ENCODE results near the gene PTPN6.
A peak's percentile ranks its signal among the peaks of the same experiment; 100 is the strongest.

Gene PTPN6

GRCh38 chr12:6942331-6942665 is 8.9 kb upstream of the PTPN6 start:
- DNase-seq = no peak

GRCh38 chr12:6943389-6943721 is 7.8 kb upstream of the PTPN6 start:
- peak; percentile 98 for DNase-seq

DNA sequence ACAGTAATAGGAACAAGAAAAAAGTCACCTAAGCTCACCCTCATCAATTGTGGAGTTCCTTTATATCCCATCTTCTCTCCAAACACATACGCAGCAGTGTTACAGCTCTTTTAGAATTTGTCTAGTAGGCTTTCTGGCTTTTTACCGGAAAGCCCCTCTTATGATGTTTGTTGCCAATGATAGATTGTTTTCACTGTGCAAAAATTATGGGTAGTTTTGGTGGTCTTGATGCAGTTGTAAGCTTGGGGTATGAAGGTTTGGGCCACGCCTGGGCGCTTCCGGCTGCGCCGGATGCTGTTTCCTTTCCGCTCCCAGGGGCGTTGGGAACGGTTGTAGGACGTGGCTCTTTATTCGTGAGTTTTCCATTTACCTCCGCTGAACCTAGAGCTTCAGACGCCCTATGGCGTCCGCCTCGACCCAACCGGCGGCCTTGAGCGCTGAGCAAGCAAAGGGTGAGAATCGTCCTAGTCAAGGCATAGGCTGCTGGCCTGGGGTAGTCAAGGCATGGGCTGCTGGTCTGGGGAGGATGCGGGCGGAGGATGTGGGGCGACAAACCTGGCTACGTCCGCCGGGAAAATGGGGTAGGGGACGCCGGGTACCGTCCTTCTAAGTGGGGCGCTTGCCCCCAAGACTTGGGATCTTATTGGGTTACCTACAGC is 7.3 kb upstream of the PTPN6 start, which contains the start of the genes C12orf57 and RNU7-1:
TSS of gene C12orf57 (plus strand) at position 301 of the 659 bp plus-strand sequence. CDS start at position 401, 100 bp downstream.
TSS of gene RNU7-1 (plus strand) at position 95 of the 659 bp plus-strand sequence.
- DNase-seq = peak; percentile 98

GRCh38 chr12:6944381-6945186 is 6.6 kb upstream of the PTPN6 start:
- DNase-seq = peak; percentile 95

- DNase-seq = no peak
These were observed 5.5 kb upstream of the PTPN6 start for GRCh38 chr12:6945613-6946012.

- peak; percentile 25 for DNase-seq
These were observed 4.9 kb upstream of the PTPN6 start for GRCh38 chr12:6946033-6946919.

- DNase-seq = no peak
These were observed 4.2 kb upstream of the PTPN6 start for GRCh38 chr12:6946920-6947374.

DNA sequence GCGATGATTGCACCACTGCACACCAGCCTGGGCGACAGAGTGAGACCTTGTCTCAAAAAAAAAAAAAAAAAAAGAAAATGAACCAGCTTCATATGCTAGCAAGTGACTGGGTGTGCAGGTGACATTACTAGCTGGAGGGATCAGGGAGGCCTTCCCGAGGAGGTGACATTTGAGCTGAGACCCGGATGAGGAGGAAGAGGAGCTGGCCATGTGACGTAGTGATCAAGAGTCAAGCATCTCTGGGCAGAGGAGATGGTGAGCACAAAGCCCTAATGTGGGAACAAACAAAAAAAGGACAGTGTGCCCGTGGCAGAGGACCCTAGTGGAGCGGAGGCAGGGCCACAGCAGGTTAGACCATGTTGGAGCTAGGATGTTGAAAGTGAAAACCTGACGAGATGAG is 3.5 kb upstream of the PTPN6 start:
- no peak for DNase-seq

- DNase-seq = no peak
These were observed 2.1 kb upstream of the PTPN6 start for GRCh38 chr12:6948873-6949594.

GRCh38 chr12:6950401-6950801 is 755 bp upstream of the PTPN6 start:
- DNase-seq = no peak

- no peak for DNase-seq
These were observed 480 bp downstream of the PTPN6 start for GRCh38 chr12:6951551-6952120.

GRCh38 chr12:6952121-6952862 is 1.1 kb downstream of the PTPN6 start:
- no peak for DNase-seq

DNA sequence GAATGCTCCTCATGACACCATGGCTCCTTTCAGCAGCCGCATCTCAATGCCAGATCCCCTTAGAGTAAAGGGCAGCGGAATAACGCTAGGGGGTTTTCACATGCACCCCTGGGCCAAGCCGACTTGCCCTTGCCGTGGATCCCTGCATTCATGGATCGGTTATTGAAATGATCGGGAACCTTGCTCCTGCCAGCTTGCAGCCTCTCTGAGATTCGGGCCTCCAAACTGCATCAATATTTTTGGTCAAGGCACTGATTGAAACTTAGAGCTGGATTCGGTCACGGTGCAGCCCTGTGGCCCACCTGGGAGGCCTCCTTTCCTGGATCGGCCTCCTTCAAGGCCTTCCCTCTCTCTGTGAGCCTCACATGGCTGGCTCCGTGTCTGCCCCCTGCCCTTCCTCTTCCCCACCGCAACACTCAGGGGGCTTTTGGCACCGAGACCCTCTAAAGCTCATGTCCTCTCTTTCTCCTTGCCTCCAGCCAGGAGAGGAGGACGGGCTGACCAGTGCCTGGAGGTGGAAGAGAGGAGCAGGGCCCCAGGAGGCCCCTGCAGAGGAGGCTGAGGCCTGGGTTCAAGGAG is 1.8 kb downstream of the PTPN6 start:
- DNase-seq = no peak

DNA sequence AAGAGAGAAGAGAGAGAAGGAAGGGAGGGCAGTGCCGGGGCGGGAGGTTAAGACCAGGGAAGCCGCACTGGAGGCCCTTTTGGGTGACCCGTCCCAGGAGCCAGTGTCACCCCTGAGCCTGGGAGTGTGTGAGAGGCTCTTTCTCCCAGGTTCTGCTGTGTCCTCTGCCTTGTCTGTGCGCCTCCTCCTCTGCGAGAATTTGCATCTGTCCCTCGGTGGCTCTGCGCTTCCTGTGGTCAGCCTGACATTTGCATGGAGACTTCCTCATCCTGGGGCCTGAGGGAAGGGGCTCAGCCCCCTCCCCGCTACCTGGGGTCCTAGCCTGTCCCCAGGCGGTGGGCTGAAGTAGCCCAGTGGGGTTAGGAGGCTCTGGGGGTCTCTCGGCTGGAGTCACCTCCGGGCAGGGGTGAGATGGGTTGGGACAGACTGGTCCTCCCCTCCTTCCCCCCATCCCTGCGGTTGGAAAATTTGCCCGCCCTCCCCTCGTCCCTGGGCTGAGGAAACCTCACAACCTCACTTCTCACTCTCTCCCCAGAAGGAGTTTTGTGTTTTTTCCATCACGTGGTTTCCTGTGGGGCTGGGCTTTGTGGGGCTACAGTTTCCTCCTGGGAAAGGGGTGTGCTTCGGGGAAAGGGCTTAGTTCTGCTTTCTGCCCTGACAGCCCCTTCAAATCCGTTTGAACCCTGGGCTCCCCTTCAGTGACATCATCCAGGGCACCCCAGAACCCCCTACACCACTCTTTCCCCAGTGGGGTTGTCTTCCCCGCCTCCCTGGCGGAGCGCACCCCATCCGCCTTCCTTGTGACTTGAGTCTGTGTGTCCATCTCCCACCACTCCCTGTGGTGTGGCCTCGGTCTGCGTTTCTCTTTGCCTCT is 2.5 kb downstream of the PTPN6 start:
- no peak for DNase-seq

GRCh38 chr12:6954316-6955107 is 3.4 kb downstream of the PTPN6 start:
- DNase-seq = no peak

GRCh38 chr12:6955108-6956020 is 4.2 kb downstream of the PTPN6 start:
- DNase-seq = no peak

DNA sequence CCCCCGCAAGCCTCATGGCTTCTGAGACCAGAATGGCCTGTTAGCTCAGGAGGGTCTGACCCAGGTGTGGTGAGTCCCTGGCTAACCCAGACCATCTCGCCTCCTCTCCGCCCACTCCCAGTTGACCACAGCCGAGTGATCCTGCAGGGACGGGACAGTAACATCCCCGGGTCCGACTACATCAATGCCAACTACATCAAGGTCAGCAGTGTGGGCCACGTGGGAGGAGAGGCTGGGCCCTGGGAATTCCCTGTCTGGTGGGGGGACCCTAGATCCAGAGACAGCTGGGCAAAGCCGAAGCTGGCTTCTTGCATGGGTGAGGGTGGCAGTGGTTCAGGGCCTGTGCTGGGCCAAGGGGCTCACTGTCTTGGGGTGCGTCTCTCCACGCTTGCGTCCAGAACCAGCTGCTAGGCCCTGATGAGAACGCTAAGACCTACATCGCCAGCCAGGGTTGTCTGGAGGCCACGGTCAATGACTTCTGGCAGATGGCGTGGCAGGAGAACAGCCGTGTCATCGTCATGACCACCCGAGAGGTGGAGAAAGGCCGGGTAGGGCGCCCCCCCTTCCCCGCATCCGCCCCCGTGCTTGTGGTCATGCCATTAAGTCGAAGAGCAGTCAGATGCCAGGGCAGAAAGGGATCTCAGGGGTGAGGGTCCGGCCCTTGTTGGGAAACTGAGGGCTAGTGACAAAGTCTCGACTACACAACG is 5.0 kb downstream of the PTPN6 start:
- DNase-seq = no peak
